ENCODE results near the gene KCNG2. TPM values are rescaled to one million over a fixed set of nuclear protein-coding genes. Genes with fewer than 3 reads are reported as not detected.

Gene KCNG2
- polyA plus RNA-seq, 4 donors = 0.14 to 0.40 (median 0.28) TPM

DNA sequence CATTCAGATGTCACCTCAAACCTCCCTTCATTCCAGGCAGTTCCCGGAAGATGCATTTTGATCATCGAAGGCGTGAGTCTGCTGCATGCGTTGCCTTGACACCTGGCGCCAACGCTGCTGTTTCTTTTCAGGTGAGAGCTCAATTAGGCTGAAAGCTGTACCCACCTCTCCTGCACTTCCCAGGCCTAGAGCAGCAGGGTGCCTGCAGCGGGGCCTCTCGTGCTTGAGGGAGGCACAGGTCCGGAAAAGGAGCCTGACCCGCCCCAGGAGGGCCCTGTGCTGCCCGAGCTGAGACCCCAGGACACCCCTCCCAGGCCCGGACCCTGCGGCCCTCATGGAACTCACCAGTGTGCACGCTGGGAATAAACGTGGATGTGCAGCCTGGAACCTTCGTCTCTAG, 31.4 kb upstream of the KCNG2 start:
- DNase-seq (ENCODE audit: low read depth in 4 of 4, low spot score in 3 of 4) = no peak

DNA sequence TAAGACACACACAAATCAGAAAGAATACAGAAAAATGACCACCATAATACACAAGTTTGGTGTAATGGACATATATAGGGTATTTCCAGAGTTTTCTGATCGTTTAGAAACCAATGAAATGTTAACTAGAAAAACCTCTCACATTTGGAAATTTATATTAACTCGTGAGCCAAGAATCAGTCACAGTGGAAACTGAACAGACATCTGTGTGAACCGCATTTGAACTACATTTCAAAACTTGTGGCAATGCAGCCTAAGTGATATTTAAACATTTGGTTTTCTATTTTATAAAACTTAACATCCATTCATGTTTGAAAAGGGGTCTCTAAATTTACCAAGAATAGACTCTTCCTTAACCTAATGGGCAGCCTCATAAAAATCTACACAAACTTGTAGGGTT, 29.0 kb upstream of the KCNG2 start:
- DNase-seq (ENCODE audit: low read depth in 4 of 4, low spot score in 3 of 4) = no peak

DNA sequence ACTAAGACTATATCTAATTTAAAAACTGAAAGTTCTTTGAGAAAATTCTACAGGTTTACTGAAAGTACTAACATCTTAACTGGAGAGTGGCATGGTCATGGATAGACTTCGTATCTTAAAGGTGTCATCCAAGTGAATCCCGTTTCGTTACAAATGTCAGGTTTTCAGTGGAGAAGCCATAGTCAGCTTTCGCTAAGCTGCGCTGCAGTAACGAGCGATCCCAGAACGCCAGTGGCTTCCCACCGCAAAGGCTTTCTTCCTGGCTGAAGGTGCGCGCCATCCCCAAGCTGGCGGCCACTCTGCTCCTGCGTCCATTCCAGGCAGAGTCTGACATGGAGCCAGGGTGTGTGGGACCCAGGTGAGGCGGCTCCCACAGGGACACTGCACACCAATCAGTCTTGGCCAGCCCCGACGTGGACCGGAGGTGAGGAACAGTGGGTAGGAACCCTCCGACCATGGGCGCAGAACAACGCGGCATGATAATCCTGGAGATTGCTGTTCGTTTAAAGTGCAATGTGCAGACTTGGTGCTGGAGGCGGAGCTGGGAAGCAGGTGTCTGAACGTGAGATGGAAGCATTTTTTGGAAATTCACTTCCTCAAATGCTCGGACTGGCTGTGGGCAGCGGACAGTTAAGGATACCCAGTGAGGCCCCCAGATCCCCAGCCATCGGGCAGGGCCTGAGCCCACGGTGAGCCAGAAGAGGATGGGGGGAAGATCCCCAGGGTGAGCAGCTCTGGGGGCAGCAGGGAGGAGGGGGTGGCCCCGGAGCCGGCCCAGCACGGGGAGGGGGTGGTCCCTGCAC, 27.8 kb upstream of the KCNG2 start:
- DNase-seq (ENCODE audit: low read depth in 4 of 4, low spot score in 3 of 4) = no peak

DNA sequence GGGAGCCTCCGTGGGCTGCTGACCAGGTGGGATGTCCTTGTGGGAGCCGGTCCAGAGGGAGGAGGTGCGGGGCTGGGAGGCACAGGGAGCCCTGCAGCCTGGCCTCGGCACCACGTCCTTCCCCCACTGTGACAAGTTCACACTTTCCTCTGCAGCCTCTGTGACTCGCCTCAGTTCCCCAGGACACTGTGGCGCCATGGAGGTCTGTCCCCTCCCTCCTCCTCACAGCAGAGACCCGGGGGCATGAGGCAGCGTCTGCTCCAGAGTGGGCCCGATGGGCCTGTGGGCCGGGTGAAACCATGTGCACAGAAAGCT, 27.3 kb upstream of the KCNG2 start:
- DNase-seq (ENCODE audit: low read depth in 4 of 4, low spot score in 3 of 4) = no peak

DNA sequence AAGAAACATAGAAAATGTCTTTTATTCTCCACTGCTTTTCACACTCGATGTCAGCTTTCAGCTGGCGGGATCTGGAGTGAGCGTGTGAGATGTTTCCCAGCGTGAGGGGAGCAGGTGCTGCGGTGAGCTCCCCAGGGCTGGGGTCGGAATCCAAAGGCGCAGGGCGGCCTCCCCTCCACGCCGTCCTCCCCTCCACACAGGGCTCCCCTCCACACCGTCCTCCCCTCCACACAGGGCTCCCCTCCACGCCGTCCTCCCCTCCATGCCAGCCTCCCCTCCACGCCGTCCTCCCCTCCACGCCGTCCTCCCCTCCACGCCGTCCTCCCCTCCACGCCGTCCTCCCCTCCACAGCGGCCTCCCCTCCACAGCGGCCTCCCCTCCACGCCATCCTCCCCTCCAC, 26.9 kb upstream of the KCNG2 start:
- no peak for DNase-seq (ENCODE audit: low read depth in 4 of 4, low spot score in 3 of 4)

DNA sequence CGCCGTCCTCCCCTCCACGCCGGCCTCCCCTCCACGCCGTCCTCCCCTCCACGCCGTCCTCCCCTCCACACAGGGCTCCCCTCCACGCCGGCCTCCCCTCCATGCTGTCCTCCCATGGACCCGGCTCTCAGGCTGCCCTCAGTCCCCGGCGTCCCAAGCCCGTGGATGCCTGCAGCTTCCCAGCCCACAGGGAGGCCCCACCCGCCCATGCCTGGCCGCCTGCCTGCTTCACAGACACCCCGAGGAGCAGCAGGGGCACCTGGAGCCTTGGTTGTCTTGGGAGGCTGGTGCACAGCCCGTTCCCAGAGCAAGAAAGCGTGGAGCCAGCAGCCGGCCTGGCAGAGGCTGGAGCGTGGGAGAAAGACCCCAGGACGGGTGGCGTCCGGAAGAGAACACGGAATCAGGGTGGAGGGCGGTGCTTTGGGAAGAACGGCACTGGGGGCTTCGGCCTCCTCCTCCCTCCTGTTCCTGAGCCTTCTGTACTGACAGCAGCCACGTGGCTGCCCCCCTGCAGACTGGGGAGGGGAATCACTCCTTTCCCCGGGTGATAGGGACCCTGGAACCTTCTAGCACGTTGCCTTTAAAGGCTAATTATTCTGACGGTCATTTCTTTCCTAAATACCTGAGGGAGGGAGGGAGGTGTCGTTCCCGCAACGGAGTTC, 26.2 kb upstream of the KCNG2 start:
- no peak for DNase-seq (ENCODE audit: low read depth in 4 of 4, low spot score in 3 of 4)

DNA sequence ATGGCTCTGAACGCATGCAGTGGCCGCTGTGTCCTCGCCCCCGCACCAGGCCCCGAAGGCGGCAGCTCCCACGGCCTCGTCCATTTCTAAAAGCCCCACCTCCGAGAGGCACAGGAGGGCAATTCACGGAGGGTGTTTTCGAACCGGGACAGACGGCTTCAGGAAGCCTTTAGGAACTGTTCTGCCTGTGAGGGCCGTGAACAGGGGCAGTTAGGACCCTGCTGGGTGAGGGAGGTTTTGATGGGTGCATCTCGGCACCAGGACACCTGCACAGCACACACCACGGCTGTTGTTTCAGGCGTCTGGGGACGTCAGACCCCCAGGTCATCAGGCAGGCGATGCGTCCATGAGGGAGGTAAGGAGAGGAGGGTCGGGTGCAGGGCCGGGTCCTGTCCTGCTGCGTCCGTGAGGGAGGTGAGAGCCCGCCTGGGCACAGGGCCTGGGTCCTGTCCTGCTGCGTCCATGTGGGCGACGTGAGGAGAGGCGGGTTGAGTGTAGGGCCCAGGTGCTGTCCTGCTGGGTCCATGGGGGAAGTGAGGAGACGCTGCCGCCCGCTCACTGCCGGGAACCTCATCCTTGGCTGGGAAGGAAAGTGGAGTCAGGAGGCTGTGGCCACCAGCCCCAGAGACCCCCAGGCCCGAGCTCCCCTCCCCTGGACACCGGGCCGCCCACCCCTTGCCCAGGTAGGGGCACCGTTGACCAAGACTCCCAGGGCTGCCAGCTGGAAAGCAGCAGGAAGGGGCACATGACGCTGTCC, 25.5 kb upstream of the KCNG2 start:
- DNase-seq (ENCODE audit: low read depth in 4 of 4, low spot score in 3 of 4) = no peak

DNA sequence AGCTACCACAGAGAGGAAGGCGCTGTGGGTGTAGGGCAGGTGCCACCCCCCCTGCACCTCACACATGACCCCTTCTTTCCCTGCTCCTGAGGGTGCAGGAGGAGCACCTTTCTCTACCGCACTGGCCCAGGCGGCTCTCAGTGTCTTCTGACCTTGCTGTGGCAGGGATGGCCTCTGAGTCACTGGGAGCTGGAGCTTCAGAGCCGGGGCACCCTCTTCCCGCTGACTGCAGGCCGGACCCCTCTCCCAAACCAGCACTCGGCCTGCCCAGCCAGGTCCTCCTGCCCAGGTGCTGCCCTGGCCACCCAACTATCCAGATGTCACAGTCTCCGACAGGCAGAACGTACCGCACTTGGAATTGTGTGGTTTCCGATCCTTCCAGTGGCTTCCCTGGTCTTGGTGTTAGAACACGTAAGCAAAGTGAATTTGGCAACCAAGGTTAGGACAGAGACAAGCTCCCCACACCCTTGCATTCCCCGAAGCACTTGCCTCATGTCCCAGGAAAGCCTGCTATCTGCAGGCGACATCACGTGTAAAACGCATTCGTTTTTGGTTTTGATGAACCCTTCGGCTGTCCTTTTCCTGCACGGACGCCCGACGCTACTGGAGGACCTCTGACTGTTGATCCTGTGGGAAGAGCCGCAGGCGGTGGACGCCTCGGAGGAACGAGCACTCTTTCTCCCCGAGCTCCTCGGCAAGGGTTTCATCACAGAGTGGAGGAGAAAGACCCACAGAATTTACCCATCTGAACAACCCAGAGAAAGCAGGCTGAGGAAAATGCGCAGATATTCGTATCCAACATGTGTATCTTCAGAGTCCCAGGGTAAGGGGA, 24.7 kb upstream of the KCNG2 start:
- DNase-seq (ENCODE audit: low read depth in 4 of 4, low spot score in 3 of 4) = no peak

DNA sequence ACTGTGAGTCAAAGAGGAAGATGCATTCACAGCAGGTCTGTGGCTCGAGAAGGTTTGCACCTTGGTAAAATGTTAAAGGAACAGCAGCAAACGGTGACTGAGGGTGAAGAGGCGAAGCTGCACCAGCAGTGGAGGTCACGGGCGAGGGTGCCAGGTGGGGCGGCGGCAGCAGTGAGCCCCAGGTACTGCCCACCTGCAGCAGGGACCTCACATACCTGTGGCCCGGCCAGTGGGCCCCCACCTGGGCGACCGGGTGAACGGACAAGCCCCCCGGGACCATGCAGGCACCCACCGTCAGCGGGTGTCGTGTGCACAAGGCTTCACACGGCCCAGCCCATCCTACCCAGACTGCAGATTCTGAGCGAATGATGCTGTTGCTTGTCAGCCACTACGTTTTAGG, 23.6 kb upstream of the KCNG2 start:
- DNase-seq (ENCODE audit: low read depth in 4 of 4, low spot score in 3 of 4) = no peak

DNA sequence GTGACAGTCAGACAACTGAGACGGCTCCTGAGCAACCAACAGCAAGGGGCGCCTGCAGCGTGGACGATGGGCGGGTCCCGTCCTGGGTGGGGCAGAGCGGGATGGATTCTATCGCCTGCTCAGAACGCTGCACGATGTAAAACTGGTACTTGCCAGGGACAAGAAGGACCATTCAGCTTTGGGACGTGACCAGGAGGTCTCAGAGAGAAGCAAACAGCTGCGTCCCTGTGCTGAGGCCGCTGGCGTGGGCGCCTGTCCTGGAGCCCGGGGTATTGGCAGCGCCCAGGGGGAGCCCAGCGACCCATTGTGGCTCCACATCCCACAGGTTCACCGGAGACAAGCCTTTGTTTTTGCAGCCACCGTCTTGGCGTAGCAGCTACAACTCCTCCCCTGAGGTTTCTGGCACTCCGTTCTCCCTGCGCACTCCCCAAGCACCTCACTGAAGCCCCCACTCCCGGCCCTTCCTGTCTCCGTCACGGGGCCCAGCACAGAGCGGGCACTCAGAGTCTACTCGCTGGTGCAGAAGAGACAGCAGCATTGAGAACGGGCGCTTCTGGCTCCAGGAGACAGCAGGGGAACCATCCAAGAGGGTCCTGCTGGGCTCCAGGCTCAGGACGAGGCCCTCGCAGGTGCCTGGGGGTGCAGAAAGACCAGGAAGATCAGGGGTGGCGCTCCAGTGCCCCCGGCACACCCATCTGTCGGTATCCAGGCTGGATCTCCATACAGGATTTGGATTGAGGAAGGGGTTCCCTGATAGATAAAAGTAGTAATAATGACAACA, 22.1 kb upstream of the KCNG2 start:
- DNase-seq (ENCODE audit: low read depth in 4 of 4, low spot score in 3 of 4) = no peak

DNA sequence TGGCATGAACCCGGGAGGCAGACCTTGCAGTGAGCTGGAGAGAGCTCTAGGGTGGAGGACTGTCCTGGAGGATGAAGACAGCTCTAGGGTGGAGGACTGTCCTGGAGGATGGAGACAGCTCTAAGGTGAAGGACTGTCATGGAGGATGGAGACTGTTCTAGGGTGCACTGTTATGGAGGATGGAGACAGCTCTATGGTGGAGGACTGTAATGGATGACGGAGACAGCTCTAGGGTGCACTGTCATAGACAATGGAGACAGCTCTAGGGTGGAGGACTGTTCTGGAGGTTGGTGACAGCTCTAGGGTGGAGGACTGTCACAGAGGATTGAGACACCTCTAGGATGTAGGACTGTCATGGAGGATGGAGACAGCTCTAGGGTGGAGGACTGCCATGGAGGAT, 21.1 kb upstream of the KCNG2 start:
- DNase-seq (ENCODE audit: low read depth in 4 of 4, low spot score in 3 of 4) = no peak

DNA sequence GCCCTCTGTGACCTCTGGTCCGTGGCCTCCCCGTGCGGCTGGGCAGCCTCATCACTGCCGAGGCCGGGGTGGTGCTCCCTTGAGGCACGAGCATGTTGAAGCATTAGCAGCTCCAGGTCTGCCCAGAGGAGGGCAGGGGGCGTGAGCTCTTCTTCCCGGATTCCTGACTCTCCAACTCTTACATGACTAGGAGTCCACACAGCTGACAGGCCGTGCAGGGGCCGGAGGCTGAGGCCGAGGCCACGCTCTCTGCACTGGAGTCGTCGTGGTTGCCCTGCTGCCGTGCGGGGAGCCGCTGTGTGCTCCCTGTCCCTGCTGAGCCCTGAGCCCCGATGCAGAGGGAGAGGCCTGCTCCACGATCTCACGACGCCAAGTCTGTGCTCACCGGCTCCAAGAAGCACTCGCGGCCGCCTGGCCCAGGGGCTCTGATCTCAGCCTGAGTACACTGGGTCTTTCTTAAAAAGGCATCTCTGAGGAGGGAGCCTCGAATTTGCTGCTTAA, 19.4 kb upstream of the KCNG2 start:
- DNase-seq (ENCODE audit: low read depth in 4 of 4, low spot score in 3 of 4) = no peak

DNA sequence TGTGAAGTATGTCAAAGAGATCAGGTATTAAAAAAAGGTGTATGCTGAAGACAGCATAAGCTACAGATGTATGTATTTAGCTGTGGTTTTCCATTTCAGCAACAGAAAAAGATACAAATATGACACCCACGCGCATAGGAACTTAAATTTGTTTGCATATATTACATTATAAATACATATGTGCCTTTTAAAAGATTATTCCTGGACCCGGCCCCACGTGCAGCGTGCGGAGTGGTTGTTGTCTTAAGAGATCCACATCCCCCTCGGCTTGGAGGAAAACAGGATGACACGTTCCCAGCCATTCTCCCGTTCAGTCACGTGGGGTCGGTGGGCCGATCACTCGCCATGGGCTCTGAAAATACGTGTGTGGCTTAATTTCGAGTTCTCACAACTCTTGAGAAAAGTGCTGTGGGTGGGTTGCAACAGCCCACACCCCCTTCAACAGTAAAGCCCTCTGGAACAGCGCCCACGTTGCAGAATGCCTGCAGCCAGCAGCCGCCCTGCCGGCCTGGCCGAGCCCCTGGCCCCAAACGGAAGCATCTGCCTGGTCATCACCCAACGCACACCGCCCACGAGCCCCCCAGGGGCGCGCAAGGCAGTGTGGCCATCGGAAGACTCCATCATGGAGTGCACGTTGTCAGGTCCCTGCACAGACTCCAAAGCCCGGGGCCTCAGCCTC, 18.6 kb upstream of the KCNG2 start:
- no peak for DNase-seq (ENCODE audit: low read depth in 4 of 4, low spot score in 3 of 4)

DNA sequence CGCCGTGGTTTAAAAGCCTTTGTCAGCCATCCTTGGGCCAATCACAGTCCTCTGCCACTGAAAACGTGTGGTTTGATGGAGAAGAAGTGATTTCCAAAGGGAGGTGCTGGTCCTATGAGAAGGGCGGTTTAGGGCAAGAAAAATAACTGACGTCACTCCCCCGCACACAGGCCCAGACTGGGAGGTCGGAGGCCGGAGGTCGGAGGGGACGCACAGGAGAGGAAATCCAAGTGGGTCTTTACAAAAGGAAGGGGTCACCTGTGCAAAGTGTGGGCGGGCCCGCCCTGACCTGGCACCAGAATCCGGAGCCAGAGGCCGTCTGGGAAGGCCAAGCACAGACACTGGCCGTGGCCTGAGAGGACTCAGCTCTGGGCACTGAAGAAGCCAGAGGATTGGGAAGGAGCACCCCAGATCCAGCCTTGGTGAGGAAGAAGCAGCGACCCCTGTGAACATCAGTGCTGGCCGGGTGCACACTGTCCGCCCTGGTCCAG, 18.0 kb upstream of the KCNG2 start:
- no peak for DNase-seq (ENCODE audit: low read depth in 4 of 4, low spot score in 3 of 4)

DNA sequence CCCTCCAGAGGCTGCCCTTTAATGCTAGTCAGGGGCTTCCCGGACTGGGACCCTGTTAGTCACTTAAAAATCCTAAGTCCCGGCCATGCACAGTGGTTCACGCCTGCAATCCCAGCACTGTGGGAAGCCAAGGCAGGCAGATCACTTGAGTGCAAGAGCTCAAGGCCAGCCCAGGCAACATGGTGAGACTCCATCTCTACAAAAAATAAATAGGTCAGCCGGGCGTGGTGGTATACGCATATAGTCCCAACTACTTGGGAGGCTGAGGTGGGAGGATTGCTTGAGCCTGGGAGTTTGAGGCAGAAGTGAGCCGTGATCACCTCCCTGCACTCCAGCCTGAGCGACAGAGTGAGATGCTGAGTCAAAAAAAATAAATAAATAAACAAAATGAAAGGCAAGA, 17.2 kb upstream of the KCNG2 start:
- DNase-seq (ENCODE audit: low read depth in 4 of 4, low spot score in 3 of 4) = no peak

DNA sequence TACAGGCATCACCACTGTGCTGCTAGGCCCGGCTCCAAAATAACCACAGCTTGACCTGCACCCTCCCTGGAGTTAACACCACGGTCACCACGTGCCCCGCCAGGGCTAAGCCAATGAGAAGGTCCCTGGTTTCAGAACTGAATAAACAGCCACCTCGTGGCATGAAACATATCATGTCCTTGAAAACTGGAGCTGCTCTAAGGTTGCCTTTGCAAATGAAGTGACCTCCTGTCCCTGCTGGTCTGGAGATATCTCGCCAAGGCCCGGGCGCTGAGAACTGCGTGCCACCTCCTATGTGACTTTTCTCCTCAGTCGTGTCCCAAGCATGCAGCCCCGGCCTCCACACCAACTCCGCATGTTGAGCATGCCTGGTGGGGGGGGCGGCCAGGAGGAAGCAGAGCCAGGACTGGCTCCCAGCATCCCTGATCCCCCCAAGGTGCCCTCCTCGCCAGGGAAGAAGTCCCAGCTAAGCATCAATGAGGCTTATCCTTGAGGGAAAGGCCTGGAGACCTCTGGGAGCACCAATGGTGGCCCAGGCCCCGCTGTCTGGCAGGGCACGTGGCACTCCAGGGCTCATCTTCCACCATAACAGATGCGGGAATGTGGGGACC, 16.3 kb upstream of the KCNG2 start:
- no peak for DNase-seq (ENCODE audit: low read depth in 4 of 4, low spot score in 3 of 4)

DNA sequence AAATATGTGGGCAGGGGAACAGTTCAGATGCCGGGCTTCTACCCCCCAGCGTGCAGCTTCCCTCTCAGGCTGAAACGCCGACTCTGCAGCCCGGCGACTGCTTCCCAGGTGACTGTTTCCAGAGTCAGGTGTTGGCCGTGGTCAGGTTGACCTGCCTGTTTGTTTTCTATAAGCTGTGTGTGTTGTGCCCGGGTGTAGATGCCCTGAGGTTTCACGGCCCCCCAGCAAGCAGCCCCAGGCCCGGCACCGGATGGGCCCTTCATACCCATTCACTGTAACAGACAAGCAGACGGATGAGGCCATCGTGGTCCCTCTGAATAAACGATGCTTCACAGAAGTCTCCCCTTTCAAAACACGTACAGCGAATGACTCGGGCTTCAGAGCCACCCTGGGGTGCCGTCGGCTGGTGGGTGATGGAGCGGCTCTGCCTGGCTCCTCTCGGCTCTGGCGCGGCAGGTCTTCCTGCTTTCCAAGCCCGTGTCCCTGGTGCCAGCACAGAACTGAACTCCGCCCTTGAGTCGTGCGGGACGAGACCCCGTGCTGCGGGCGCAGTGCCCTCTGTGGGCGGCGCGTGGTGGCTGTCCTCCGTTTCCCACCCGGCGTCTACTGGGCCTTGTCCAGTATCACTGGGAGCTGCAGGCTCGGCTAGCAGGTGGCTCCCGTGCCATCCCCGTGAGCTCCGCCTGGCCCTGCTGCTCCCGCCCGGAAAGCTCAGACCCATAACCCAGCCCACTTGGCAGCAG, 15.0 kb upstream of the KCNG2 start:
- no peak for DNase-seq (ENCODE audit: low read depth in 4 of 4, low spot score in 3 of 4)

Data from left renal pelvis (tissue), 4 donors.